B cell (primary cell): ENCODE data around the gene LRP2. TPM values are rescaled to one million over a fixed set of nuclear protein-coding genes. Genes with fewer than 3 reads are reported as not detected.

Experiments
- ATAC-seq: fragments of 200-7000 bp; cut with Tn5 transposase; one replicate; pipeline ENCODE4 v1.10.0; 2021; ENCODE audit warnings: low read depth, mild to moderate bottlenecking, moderate number of reproducible peaks, moderate library complexity
- CTCF ChIA-PET: fragments of 350-600 bp; sonication (Branson Sonifier 250); formaldehyde crosslinking; loops from one replicate; lab custom pipeline; 2021; ENCODE audit warnings: antibody characterized with exemption, inconsistent platforms; lab: Charles Lee
- POLR2A ChIA-PET: fragments of 350-600 bp; sonication (Branson Sonifier 250); formaldehyde crosslinking; loops from one replicate; lab custom pipeline; 2021; ENCODE audit warnings: antibody characterized with exemption; lab: Charles Lee
- DNase-seq: peaks from one replicate; pipeline ENCODE4 v3.0.0; 2013
- H2AFZ ChIP-seq: 2 replicates; pipeline ENCODE4 v1.6.1; 2012; ENCODE audit warnings: mild to moderate bottlenecking, low read depth, low read length; ENCODE audit not compliant: insufficient read depth, poor library complexity, severe bottlenecking
- H3K27ac ChIP-seq, 2 donors: 1 replicate in 1 of 2; 2 replicates in 1 of 2; pipeline ENCODE4 v1.5.1; 2012 to 2013; ENCODE audit warnings: low read length in 2 of 2, mild to moderate bottlenecking in 2 of 2, moderate library complexity in 1 of 2
- H3K27me3 ChIP-seq, 4 experiments: fragments of 200-600 bp in 1 of 4; sonication (generic) in 1 of 4; replicated peaks in 1 of 4; 1 replicate in 2 of 4; 2 replicates in 2 of 4; pipeline versions ENCODE4 v1.6.1 to v1.7.0; 2013 to 2016; ENCODE audit warnings: low read length in 3 of 4, mild to moderate bottlenecking in 2 of 4, mixed read lengths in 1 of 4, moderate library complexity in 1 of 4; ENCODE audit not compliant: insufficient read depth in 4 of 4, control insufficient read depth in 3 of 4; ENCODE audit errors: control extremely low read depth in 1 of 4
- H3K36me3 ChIP-seq, 2 experiments: replicated peaks in 1 of 2; 1 replicate in 1 of 2; 2 replicates in 1 of 2; pipeline versions ENCODE4 v1.6.1 to v1.7.1; 2013; ENCODE audit warnings: low read length in 1 of 2; ENCODE audit not compliant: insufficient read depth in 2 of 2, control insufficient read depth in 1 of 2; ENCODE audit errors: control extremely low read depth in 1 of 2, extremely low read depth in 1 of 2
- H3K4me1 ChIP-seq, 2 donors: fragments of 200-600 bp in 1 of 2; sonication (generic) in 1 of 2; 1 replicate in 1 of 2; 2 replicates in 1 of 2; pipeline versions ENCODE4 v1.5.1 to v1.6.1; 2013 to 2017; ENCODE audit warnings: low read length in 2 of 2; ENCODE audit not compliant: control insufficient read depth in 2 of 2, insufficient read depth in 2 of 2
- H3K4me2 ChIP-seq: replicated peaks from 2 replicates; pipeline ENCODE3; 2012; ENCODE audit warnings: mild to moderate bottlenecking, low read depth, low read length; ENCODE audit not compliant: poor library complexity, severe bottlenecking
- H3K4me3 ChIP-seq, 5 experiments: fragments of 200-600 bp in 1 of 5; sonication (generic) in 1 of 5; 1 replicate in 3 of 5; 2 replicates in 2 of 5; pipeline versions ENCODE4 v1.5.1 to v1.7.0; 2011 to 2016; ENCODE audit warnings: low read length in 4 of 5, mild to moderate bottlenecking in 4 of 5, low read depth in 2 of 5, control low read depth in 1 of 5, moderate library complexity in 1 of 5; ENCODE audit not compliant: insufficient read depth in 1 of 5; ENCODE audit errors: control extremely low read depth in 1 of 5, extremely low read depth in 1 of 5
- H3K79me2 ChIP-seq: fragments of 200-600 bp; sonication (generic); one replicate; pipeline ENCODE4 v1.6.0; 2016; ENCODE audit warnings: low read length; ENCODE audit not compliant: control insufficient read depth, insufficient read depth
- H3K9ac ChIP-seq: fragments of 200-600 bp; sonication (generic); 2 replicates; pipeline ENCODE4 v1.6.1; 2017; ENCODE audit warnings: mild to moderate bottlenecking, low read length, moderate library complexity
- H3K9me3 ChIP-seq, 3 donors: one replicate each; pipeline versions ENCODE4 v1.6.1 to v1.7.1; 2013; ENCODE audit warnings: low read length in 2 of 3; ENCODE audit not compliant: control insufficient read depth in 2 of 3, insufficient read depth in 1 of 3; ENCODE audit errors: control extremely low read depth in 1 of 3
- H4K20me1 ChIP-seq: 2 replicates; pipeline ENCODE4 v1.6.0; 2012; ENCODE audit warnings: mild to moderate bottlenecking, low read length; ENCODE audit not compliant: insufficient read depth, control insufficient read depth, poor library complexity, severe bottlenecking
- H3K27ac Mint-ChIP-seq: one replicate; pipeline ENCODE4 v1.8.0; 2021; ENCODE audit warnings: mixed read lengths
- H3K27me3 Mint-ChIP-seq: one replicate; pipeline ENCODE4 v1.8.0; 2021; ENCODE audit warnings: mixed read lengths
- H3K4me1 Mint-ChIP-seq: one replicate; pipeline ENCODE4 v1.8.0; 2021; ENCODE audit warnings: mixed read lengths
- H3K4me3 Mint-ChIP-seq: one replicate; pipeline ENCODE4 v1.8.0; 2021; ENCODE audit warnings: mixed read lengths
- H3K9me3 Mint-ChIP-seq: one replicate; pipeline ENCODE4 v1.8.0; 2022; ENCODE audit warnings: mixed read lengths; ENCODE audit not compliant: insufficient read depth
- CTCF ChIP-seq: fragments of 200-600 bp; IDR thresholded peaks from one replicate; pipeline ENCODE4 v1.8.0; 2022; ENCODE audit warnings: antibody characterized with exemption, mild to moderate bottlenecking
- EZH2 ChIP-seq: IDR thresholded peaks from 2 replicates; pipeline ENCODE4 v1.6.1; 2012; ENCODE audit warnings: borderline replicate concordance, low read depth, mild to moderate bottlenecking, moderate library complexity, low read length; ENCODE audit not compliant: insufficient read depth, poor library complexity, severe bottlenecking
- WGBS: methylation state at CpG from one replicate; pipeline ENCODE4 v1.1.5; 2013; ENCODE audit warnings: missing lambda C conversion rate; ENCODE audit not compliant: insufficient coverage; 5-methylcytosine and 5-hydroxymethylcytosine counted together
- intact Hi-C: fragments of 100-400 bp; cut with micrococcal nuclease; formaldehyde crosslinking; loops from one replicate; pipeline ENCODE4 v1.10.0; 2022
- polyA plus RNA-seq: library from polyadenylated mRNA; depleted of rRNA; stranded (reverse); fragments of >200 nt; gene quantifications from 2 replicates; pipeline ENCODE4 v1.2.3, GENCODE V29; 2012
- total RNA-seq, 2 donors: library from RNA; stranded (reverse); fragments of 120-200 nt in 1 of 2; gene quantifications; 1 replicate in 1 of 2; 2 replicates in 1 of 2; pipeline versions ENCODE4 v1.2.3 to v1.2.4, GENCODE V29; 2013 to 2022

Gene LRP2
- total and polyA plus RNA-seq, 2 donors (not counting 1 experiment from before 2014, with no cell fraction given): not detected

- Histone ChIP-seq H3K9ac (no peak overlapping the region), H4K20me1 (no peaks in the 10 kb centered on the region), H3K27ac (no peak overlapping the region), H3K79me2 (no peaks in the 10 kb centered on the region), H3K4me3 (no peak overlapping the region), H3K36me3 (no peaks in the 10 kb centered on the region), H3K9me3 (no peaks in the 10 kb centered on the region), H3K4me1 (no peaks in the 10 kb centered on the region), H3K4me2 (no peak overlapping the region), H2AFZ (no peak overlapping the region), H3K27me3 (no peaks in the 10 kb centered on the region)
- no peaks in the 10 kb centered on the region for H3K4me1 Mint-ChIP-seq
- DNase-seq (no peak), ATAC-seq (no peak)
- TF ChIP-seq CTCF (no peak), EZH2 (no peak)
- CTCF ChIA-PET: no interaction called here
- H3K9me3 Mint-ChIP-seq: no peaks in the 10 kb centered on the region
- intact Hi-C loops: no loop called here
- H3K4me3 Mint-ChIP-seq: no peak overlapping the region
- no peaks in the 10 kb centered on the region for H3K27me3 Mint-ChIP-seq
- POLR2A ChIA-PET: no interaction called here
- H3K27ac Mint-ChIP-seq: no peak overlapping the region
Observed at GRCh38 chr2:169229590-169229989, 132.7 kb downstream of the LRP2 start.

- Mint-ChIP-seq H3K27me3 (no peaks in the 10 kb centered on the region), H3K9me3 (no peaks in the 10 kb centered on the region), H3K27ac (no peak overlapping the region), H3K4me1 (no peaks in the 10 kb centered on the region), H3K4me3 (no peak overlapping the region)
- no CpG with 5 or more reads among the region's 2 CpGs for WGBS
- DNase-seq (no peak), ATAC-seq (no peak)
- TF ChIP-seq CTCF (no peak), EZH2 (no peak)
- Histone ChIP-seq H4K20me1 (no peaks in the 10 kb centered on the region), H3K27ac (no peak overlapping the region), H3K9ac (no peak overlapping the region), H3K36me3 (no peaks in the 10 kb centered on the region), H3K4me2 (no peak overlapping the region), H3K9me3 (no peaks in the 10 kb centered on the region), H2AFZ (no peak overlapping the region), H3K4me3 (no peak overlapping the region), H3K27me3 (no peaks in the 10 kb centered on the region), H3K79me2 (no peaks in the 10 kb centered on the region), H3K4me1 (no peaks in the 10 kb centered on the region)
- intact Hi-C loops: no loop called here
- CTCF ChIA-PET: no interaction called here
- POLR2A ChIA-PET: no interaction called here
Observed at GRCh38 chr2:169225906-169226305, 136.4 kb downstream of the LRP2 start.
